Esophagus muscularis mucosa (tissue), 4 donors: ENCODE results near the gene CLIP4. TPM values are rescaled to one million over a fixed set of nuclear protein-coding genes. Genes with fewer than 3 reads are reported as not detected.

ENCODE experiments used
- DNase-seq: peaks from one replicate; pipeline ENCODE4 v3.0.0-alpha.2; 2017; ENCODE audit errors: extremely low spot score
- H3K27ac ChIP-seq, 4 donors: fragments of 200-600 bp; sonication (generic); replicated peaks in 1 of 4; 1 replicate in 3 of 4; 2 replicates in 1 of 4; pipeline ENCODE4 v1.5.1; 2016 to 2019; ENCODE audit warnings: mild to moderate bottlenecking in 1 of 4
- H3K27me3 ChIP-seq, 4 donors: fragments of 200-600 bp; sonication (generic); one replicate each; pipeline versions ENCODE4 v1.5.1 to v1.6.0; 2016 to 2019
- H3K36me3 ChIP-seq, 4 donors: fragments of 200-600 bp; sonication (generic); one replicate each; pipeline ENCODE4 v1.5.1; 2016 to 2019
- H3K4me1 ChIP-seq, 4 donors: fragments of 200-600 bp; sonication (generic); one replicate each; pipeline ENCODE4 v1.5.1; 2016 to 2019
- H3K4me3 ChIP-seq, 4 donors: fragments of 200-600 bp; sonication (generic); 1 replicate in 2 of 4; 2 replicates in 2 of 4; pipeline ENCODE4 v1.5.1; 2016 to 2019; ENCODE audit warnings: mild to moderate bottlenecking in 4 of 4, moderate library complexity in 1 of 4
- H3K9me3 ChIP-seq, 4 donors: fragments of 200-600 bp; sonication (generic); 1 replicate in 3 of 4; 2 replicates in 1 of 4; pipeline ENCODE4 v1.5.1; 2016 to 2019
- EP300 ChIP-seq: sonication (generic); formaldehyde crosslinking; IDR thresholded peaks from one replicate; pipeline ENCODE4 v1.6.1; 2017; ENCODE audit warnings: antibody characterized with exemption
- POLR2A ChIP-seq: fragments of 450-650 bp; IDR thresholded peaks from one replicate; pipeline ENCODE4 v1.6.1; 2017; ENCODE audit warnings: antibody characterized with exemption, moderate library complexity, mild to moderate bottlenecking, low read depth
- POLR2AphosphoS5 ChIP-seq, 2 donors: sonication (generic); formaldehyde crosslinking; IDR thresholded peaks; one replicate each; pipeline ENCODE4 v1.6.1; 2017; ENCODE audit warnings: antibody characterized with exemption in 2 of 2
- WGBS: methylation state at CpG from one replicate; pipeline ENCODE4 v1.1.5; 2018; 5-methylcytosine and 5-hydroxymethylcytosine counted together
- intact Hi-C: fragments of 100-400 bp; cut with DNase I; formaldehyde crosslinking; loops from one replicate; pipeline ENCODE4 v1.15.1; 2023
- total RNA-seq, 4 donors: library from RNA; depleted of rRNA; stranded (reverse); fragments of >200 nt; gene quantifications; one replicate each; pipeline versions ENCODE4 v1.1.0 to v1.2.1, GENCODE V29; 2016
- TF ChIP-seq, protein P1 (sequence below), 3 experiments: fragments of 200-600 bp in 2 of 3; fragments of 450-650 bp in 1 of 3; sonication (generic) in 2 of 3; IDR thresholded peaks; one replicate each; pipeline ENCODE4 v1.5.1; 2017 to 2019; ENCODE audit warnings: antibody characterized with exemption in 3 of 3, mild to moderate bottlenecking in 2 of 3, moderate library complexity in 1 of 3

CLIP4 gene
- total RNA-seq, 4 donors from 2014 or later: 58.5 to 83.1 (median 66.8) TPM

DNA sequence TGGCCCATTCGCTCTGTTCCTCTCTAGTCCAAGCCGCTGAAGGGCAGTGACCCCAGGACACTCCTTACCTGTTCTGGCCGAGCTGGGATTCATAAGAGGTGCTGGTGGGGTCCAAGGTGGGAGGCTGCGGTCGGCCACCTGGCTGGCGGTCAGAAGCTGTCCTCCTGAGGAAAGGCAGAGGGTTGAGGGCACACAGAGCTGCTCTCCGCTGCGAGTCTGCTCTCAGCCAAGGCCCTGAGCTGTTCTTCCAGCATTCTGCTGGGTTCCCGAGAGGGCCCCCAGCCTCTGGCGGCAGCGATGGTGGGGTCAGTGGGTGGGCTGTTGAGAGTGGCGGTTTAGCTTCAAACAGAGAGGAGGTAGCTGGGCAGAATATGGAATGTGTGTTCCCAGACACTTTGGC, 44.7 kb upstream of the CLIP4 start:
- Histone ChIP-seq H3K36me3 (no peaks in the 10 kb centered on the region), H3K27me3 (no peaks in the 10 kb centered on the region), H3K27ac (no peak overlapping the region), H3K4me3 (no peak overlapping the region), H3K4me1 (peaks cover 7 to 15% (median 11%) of the 10 kb centered on the region in 4 donors), H3K9me3 (no peaks in the 10 kb centered on the region)
- WGBS: 82% methylated on average over 5 of the region's 12 CpGs
- DNase-seq: no peak
- intact Hi-C loops: no loop called here
- TF ChIP-seq EP300 (no peak), POLR2AphosphoS5 (IDR thresholded peaks at IDR 0.05) (no peak), POLR2A (no peak)
- TF ChIP-seq, protein P1, sequence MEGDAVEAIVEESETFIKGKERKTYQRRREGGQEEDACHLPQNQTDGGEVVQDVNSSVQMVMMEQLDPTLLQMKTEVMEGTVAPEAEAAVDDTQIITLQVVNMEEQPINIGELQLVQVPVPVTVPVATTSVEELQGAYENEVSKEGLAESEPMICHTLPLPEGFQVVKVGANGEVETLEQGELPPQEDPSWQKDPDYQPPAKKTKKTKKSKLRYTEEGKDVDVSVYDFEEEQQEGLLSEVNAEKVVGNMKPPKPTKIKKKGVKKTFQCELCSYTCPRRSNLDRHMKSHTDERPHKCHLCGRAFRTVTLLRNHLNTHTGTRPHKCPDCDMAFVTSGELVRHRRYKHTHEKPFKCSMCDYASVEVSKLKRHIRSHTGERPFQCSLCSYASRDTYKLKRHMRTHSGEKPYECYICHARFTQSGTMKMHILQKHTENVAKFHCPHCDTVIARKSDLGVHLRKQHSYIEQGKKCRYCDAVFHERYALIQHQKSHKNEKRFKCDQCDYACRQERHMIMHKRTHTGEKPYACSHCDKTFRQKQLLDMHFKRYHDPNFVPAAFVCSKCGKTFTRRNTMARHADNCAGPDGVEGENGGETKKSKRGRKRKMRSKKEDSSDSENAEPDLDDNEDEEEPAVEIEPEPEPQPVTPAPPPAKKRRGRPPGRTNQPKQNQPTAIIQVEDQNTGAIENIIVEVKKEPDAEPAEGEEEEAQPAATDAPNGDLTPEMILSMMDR (IDR thresholded peaks at IDR 0.05): no peak

DNA sequence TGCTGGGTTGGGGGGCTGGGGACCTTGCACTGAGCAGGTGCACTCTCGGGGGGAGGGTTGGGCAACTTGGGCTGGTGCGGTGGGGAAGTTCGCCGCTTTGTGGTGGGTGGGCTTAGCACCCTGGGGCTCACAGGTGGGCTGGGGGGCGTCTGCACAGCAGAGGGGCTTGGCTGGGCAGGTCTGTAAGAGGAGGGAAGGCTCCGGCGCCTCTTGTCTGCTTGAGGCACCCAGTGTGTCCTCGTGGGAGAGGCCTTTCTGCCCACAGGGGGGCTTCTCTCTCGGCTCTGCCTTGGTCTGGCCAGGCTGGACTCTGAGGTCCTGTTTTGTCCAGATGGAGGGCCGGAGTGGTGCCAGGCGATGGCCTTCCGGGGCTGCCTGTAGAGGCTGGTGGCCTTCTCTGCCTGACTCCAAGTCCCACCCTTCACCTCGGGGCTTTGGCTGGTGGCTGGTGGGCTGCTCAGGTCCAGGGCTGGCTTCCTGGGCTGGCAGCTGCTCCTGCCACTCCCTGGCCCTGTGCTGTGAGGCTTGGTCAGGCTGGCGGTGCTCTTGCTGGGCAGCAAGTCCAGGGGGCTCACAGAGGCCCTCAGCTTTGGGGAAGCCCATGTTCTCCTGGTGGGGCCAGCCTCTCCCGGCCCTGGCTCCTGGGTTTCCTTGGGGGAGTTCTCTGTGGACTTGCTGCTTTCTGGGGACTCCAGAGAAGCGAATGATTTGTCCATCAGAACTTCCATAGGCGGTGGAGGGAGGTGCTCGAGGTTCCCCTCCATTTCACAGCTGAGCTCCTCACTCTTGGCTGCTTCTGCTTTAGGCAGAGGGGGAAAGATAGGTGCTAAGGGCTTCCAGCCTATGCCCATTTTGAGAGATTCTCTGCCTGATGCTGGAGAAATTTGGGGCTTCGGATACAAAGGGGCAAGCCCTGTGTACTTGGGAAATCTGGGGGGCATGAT, 43.9 kb upstream of the CLIP4 start:
- no peaks in the 10 kb centered on the region for H3K27me3 ChIP-seq
- no peak for DNase-seq
- peaks cover 5 to 11% (median 9%) of the 10 kb centered on the region in 4 donors for H3K4me1 ChIP-seq
- no peak overlapping the region for H3K4me3 ChIP-seq
- WGBS: 90% methylated on average over 4 of the region's 19 CpGs
- no peaks in the 10 kb centered on the region for H3K9me3 ChIP-seq
- intact Hi-C loops: no loop called here
- no peak overlapping the region for H3K27ac ChIP-seq
- TF ChIP-seq, protein P1 (IDR thresholded peaks at IDR 0.05): no peak
- TF ChIP-seq POLR2A: no peak
- TF ChIP-seq POLR2AphosphoS5 (IDR thresholded peaks at IDR 0.05): no peak
- no peak for TF ChIP-seq EP300
- no peaks in the 10 kb centered on the region for H3K36me3 ChIP-seq

DNA sequence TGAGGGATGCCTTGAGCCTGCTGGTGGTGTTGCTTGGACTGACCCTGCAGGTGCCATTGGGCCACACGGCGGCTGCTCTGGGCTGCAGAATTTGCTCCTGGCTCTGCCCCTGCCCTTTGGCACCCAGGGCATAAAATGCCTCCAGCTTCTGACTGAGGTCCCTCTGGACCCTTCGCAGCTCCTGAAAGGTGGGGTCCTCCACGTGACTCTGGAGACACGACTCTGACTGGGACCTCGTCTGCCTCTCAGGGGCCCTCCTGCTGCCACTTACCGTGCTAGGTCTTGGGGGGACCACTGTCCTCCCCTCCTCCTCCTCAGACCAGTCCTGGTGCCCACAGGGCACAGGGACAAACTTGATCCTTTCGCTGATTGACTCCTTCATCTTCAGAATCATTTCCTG, 43.0 kb upstream of the CLIP4 start:
- no peaks in the 10 kb centered on the region for H3K9me3 ChIP-seq
- H3K4me3 ChIP-seq: no peak overlapping the region
- TF ChIP-seq EP300 (no peak), POLR2AphosphoS5 (IDR thresholded peaks at IDR 0.05) (no peak), POLR2A (no peak)
- TF ChIP-seq, protein P1 (IDR thresholded peaks at IDR 0.05): no peak
- no peak overlapping the region for H3K27ac ChIP-seq
- H3K27me3 ChIP-seq: no peaks in the 10 kb centered on the region
- DNase-seq: no peak
- 93% methylated on average over 8 of the region's 8 CpGs for WGBS
- intact Hi-C loops: no loop called here
- H3K4me1 ChIP-seq: peaks cover 0 to 9% (median 4%) of the 10 kb centered on the region in 4 donors
- no peaks in the 10 kb centered on the region for H3K36me3 ChIP-seq

DNA sequence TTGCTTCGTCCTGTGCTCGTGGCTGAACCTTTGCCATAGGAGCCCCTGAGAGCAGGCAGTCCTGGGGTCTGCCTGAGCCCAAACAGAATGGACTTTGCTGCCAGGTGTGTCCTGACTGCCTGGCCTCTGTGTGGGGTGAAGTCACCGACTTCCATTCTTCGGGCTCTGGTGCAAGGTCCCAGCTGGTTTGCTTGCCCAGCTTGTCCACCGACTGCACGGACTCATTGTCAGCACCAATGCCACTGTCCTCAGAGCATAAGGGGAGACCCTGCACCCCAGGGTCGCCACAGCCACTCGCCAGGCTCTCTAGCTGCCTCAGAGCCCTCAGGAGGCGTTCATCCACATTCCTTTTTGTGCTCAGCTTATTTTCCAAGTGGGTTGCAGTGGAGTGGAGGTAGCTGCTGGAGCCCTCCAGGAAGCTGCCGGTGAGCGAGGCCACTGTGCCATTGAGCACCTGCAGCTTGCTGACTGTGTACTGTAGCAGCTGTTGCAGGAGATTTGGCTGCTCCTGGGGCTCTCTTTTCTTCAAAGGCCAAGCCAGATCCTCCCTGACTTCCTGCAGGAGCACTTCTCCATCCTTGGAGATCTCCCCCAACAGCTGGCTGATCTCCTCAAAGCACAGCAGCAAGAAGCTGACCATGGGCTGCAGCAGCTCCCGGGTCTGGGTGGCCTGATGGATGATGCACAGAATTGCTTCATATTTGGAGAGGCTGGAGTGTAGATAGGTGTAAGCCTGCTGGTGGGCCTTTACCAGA, 42.1 kb upstream of the CLIP4 start:
- Histone ChIP-seq H3K36me3 (no peaks in the 10 kb centered on the region), H3K27me3 (no peaks in the 10 kb centered on the region), H3K4me3 (no peak overlapping the region), H3K4me1 (peaks cover 0 to 9% (median 4%) of the 10 kb centered on the region in 4 donors), H3K27ac (no peak overlapping the region), H3K9me3 (no peaks in the 10 kb centered on the region)
- intact Hi-C loops: no loop called here
- no peak for DNase-seq
- TF ChIP-seq, protein P1 (IDR thresholded peaks at IDR 0.05): no peak
- TF ChIP-seq EP300 (no peak), POLR2A (no peak), POLR2AphosphoS5 (IDR thresholded peaks at IDR 0.05) (no peak)
- 89% methylated on average over 12 of the region's 12 CpGs for WGBS
